ENCODE results near the gene HAPLN1. TPM values are rescaled to one million over a fixed set of nuclear protein-coding genes. Genes with fewer than 3 reads are reported as not detected.

Gene HAPLN1
- total and polyA plus RNA-seq, 4 donors, result 0.03 to 1.5 (median 0.15) TPM

- no peak for TF ChIP-seq CTCF (IDR thresholded peaks at IDR 0.05; ENCODE audit: control extremely low read depth, extremely low read depth)
- Histone ChIP-seq H3K4me1 (ENCODE audit: control insufficient read depth in 5 of 5, insufficient read depth in 5 of 5, low read length in 5 of 5) (no peaks in the 10 kb centered on the region), H3K27me3 (ENCODE audit: control insufficient read depth in 3 of 3, insufficient read depth in 3 of 3, low read length in 2 of 3) (no peaks in the 10 kb centered on the region), H3K4me3 (no peak overlapping the region), H3K9ac (ENCODE audit: insufficient read depth in 1 of 2, low read length in 2 of 2) (no peak overlapping the region), H3K27ac (ENCODE audit: low read depth in 1 of 2, low read length in 1 of 2) (no peak overlapping the region), H3K9me3 (ENCODE audit: control insufficient read depth in 4 of 4, insufficient read depth in 3 of 4, low read length in 3 of 4) (peaks cover 0 to 5% (median 0%) of the 10 kb centered on the region in 4 donors), H3K36me3 (ENCODE audit: control insufficient read depth in 4 of 4, insufficient read depth in 4 of 4, low read length in 4 of 4) (no peaks in the 10 kb centered on the region)
- ATAC-seq (ENCODE audit: insufficient read depth, low FRiP score) (no peak), DNase-seq (no peak)
- 39 to 52% methylated on average over 3 of the region's 3 CpGs for WGBS, 2 donors
These were observed 58.1 kb downstream of the HAPLN1 start for GRCh38 chr5:83662558-83662957.

- no peak for TF ChIP-seq CTCF (IDR thresholded peaks at IDR 0.05; ENCODE audit: control extremely low read depth, extremely low read depth)
- WGBS, 2 donors, result 87 to 100% methylated on average over 1 of the region's 1 CpG
- ATAC-seq (ENCODE audit: insufficient read depth, low FRiP score) (no peak), DNase-seq (peak; percentile 21 to 79 (median 72))
- Histone ChIP-seq H3K9me3 (ENCODE audit: control insufficient read depth in 4 of 4, insufficient read depth in 3 of 4, low read length in 3 of 4) (no peaks in the 10 kb centered on the region), H3K36me3 (ENCODE audit: control insufficient read depth in 4 of 4, insufficient read depth in 4 of 4, low read length in 4 of 4) (no peaks in the 10 kb centered on the region), H3K27ac (ENCODE audit: low read depth in 1 of 2, low read length in 1 of 2) (no peak overlapping the region), H3K27me3 (ENCODE audit: control insufficient read depth in 3 of 3, insufficient read depth in 3 of 3, low read length in 2 of 3) (no peaks in the 10 kb centered on the region), H3K9ac (ENCODE audit: insufficient read depth in 1 of 2, low read length in 2 of 2) (no peak overlapping the region), H3K4me3 (no peak overlapping the region), H3K4me1 (ENCODE audit: control insufficient read depth in 5 of 5, insufficient read depth in 5 of 5, low read length in 5 of 5) (peaks cover 0 to 4% (median 0%) of the 10 kb centered on the region in 5 donors)
These were observed 62.7 kb downstream of the HAPLN1 start for GRCh38 chr5:83657807-83658525.

- 83 to 86% methylated on average over 1 of the region's 1 CpG for WGBS, 2 donors
- Histone ChIP-seq H3K9me3 (ENCODE audit: control insufficient read depth in 4 of 4, insufficient read depth in 3 of 4, low read length in 3 of 4) (no peaks in the 10 kb centered on the region), H3K4me1 (ENCODE audit: control insufficient read depth in 5 of 5, insufficient read depth in 5 of 5, low read length in 5 of 5) (peaks cover 0 to 4% (median 0%) of the 10 kb centered on the region in 5 donors), H3K9ac (ENCODE audit: insufficient read depth in 1 of 2, low read length in 2 of 2) (no peak overlapping the region), H3K4me3 (no peak overlapping the region), H3K27ac (ENCODE audit: low read depth in 1 of 2, low read length in 1 of 2) (no peak overlapping the region), H3K27me3 (ENCODE audit: control insufficient read depth in 3 of 3, insufficient read depth in 3 of 3, low read length in 2 of 3) (no peaks in the 10 kb centered on the region), H3K36me3 (ENCODE audit: control insufficient read depth in 4 of 4, insufficient read depth in 4 of 4, low read length in 4 of 4) (no peaks in the 10 kb centered on the region)
- ATAC-seq (ENCODE audit: insufficient read depth, low FRiP score) (no peak), DNase-seq (no peak)
- TF ChIP-seq CTCF (IDR thresholded peaks at IDR 0.05; ENCODE audit: control extremely low read depth, extremely low read depth), result no peak
These were observed 66.1 kb downstream of the HAPLN1 start for GRCh38 chr5:83654427-83654994.
